Colon (tissue), 2 donors: Measurements from ENCODE around the gene LRSAM1.

ENCODE experiments used
- FAIRE-seq: peaks from 2 replicates; lab custom pipeline; 2012; peaks lifted over from hg19 to GRCh38; lab: Jason Lieb, UNC
- donor health status: control.
- donor health status: control.

LRSAM1 gene

GRCh38 chr9:127535834-127536233 is 84.5 kb downstream of the LRSAM1 start:
- FAIRE-seq, result no peak

DNA sequence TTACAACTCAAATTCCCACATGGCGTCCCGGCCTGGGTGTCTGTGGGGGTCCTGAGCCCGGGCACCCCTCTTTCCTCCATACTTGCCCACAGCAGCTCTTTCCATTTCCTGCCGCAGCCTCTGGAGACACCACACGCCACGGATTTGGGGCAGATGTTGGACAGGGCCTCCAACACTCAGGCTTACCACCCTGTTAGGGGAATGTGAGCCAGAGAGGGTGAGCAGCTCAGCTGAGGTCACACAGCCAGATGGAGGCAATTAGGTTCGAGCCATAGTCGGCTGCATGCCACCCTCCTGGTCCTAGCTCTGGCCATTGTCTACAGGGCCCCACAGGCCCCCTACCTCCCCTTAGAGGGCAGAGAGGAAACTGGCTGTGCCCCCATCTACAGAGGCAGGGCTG is 85.2 kb downstream of the LRSAM1 start:
- FAIRE-seq, result no peak

DNA sequence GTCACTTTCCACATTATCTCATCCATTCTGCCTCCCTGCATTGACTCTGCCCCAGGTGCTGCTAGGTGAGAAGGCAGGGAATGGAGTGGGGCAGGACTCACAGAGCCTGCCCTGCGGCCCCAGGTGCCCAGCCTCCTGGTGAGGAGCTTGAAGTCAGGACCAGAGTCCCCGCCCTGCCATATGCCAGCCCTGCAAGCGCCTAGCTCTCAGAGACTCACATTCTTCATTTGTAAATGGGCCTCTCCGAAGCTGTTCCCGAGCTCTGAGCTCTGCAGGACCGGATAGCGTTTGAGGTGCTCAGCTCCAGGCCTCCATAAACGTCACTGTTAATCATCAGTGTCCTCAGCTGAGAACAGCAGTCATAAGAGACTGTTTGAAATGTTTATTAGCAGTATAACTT is 85.7 kb downstream of the LRSAM1 start:
- no peak for FAIRE-seq

DNA sequence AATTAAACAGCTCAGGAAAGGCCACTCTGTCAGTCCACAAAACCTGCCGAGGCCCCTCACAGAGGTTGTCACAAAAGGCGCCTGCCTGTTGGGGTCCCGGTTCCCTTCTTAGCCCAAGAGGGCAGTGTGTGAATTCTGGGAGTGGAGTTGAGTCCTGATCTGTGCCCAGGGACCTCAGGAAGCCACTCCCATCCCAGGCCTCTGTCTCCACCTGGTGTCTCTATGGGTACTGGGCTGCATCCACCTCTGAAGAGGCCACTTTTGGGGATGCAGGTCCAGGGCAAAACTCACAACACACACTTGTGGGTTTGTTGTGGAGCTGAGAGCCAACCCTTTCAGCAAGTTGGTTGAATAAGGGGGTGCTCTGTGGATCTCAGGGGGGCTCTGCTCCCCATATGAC is 86.5 kb downstream of the LRSAM1 start:
- no peak for FAIRE-seq

DNA sequence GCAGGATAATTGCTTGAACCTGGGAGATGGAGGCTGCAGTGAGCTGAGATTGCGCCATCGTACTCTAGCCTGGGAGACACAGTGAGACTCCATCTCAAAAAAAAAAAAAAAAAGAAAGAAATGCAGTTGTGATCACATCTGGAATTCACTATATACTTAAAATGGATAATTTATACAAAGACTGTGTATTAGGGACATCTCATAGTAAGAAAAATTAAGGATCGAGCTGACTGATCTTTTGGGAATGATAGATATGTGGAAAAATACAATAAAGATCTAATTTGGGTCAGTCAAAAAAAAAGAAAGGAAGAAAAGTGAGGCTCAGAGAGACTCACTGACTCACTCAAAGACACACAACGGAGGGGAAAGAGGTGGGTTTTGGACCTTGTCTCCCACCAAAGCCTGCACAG is 87.5 kb downstream of the LRSAM1 start:
- no peak for FAIRE-seq

GRCh38 chr9:127539259-127539981 is 88.1 kb downstream of the LRSAM1 start:
- FAIRE-seq, result no peak

GRCh38 chr9:127539982-127540663 is 88.8 kb downstream of the LRSAM1 start:
- no peak for FAIRE-seq

GRCh38 chr9:127540664-127541041 is 89.3 kb downstream of the LRSAM1 start:
- no peak for FAIRE-seq

GRCh38 chr9:127541176-127541575 is 89.9 kb downstream of the LRSAM1 start:
- no peak for FAIRE-seq

DNA sequence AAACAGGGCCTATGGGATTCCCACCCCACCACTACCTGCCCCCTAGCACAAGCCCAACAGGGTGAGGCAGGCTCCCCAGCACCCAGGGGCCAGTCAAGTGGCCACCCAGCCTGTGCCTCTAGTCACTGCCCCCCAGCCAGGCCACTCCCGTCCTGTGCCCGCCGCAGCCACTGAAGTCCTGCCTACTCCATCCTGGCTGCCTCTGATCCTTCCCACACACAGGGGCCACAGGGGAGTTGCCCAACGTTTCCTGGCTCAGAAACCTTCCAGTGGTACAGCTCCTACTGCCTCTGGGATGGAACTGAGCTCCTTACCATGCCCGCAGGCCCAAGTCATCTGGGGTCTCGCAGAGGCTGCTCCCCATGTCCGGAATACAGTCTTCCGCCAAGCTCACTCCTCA is 90.6 kb downstream of the LRSAM1 start:
- no peak for FAIRE-seq

- no peak for FAIRE-seq
Measured at GRCh38 chr9:127543221-127543620, 91.9 kb downstream of the LRSAM1 start.

- no peak for FAIRE-seq
Measured at GRCh38 chr9:127543973-127544533, 92.7 kb downstream of the LRSAM1 start.

GRCh38 chr9:127545196-127546124 is 94.2 kb downstream of the LRSAM1 start:
- no peak for FAIRE-seq

DNA sequence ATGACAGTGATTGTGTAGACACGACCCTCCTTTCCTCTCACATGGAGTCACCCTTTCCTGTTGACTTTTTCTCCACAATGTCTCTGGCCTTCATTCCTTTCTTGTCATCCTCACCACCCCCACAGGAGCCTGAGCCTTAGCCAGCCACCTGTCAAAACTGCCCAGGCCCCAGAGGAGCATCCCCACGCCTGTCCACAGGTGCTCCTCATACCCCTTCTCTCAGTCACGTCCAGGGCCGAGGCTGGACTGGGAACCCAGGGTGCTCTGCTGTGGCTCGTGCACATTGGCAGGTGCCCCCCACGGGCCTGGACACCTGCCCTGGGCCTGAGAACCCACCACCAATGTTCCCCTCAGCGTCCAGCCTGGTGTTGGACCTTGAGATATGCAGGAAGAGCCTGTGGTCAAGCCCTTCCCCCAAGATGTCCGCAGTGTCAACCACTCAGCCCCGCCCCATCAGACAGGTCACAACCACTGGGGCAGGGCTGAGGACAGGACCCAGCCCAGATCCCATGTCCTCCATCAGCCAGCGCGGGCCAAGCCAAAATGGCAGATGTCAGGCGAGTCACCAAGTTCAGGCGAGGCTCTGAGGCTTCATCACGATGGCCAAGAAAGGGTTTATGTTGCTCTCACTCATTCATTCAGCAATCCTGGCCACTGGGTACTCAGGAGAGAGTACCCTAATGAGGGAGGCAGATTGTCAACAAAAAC is 95.0 kb downstream of the LRSAM1 start:
- FAIRE-seq, result no peak

DNA sequence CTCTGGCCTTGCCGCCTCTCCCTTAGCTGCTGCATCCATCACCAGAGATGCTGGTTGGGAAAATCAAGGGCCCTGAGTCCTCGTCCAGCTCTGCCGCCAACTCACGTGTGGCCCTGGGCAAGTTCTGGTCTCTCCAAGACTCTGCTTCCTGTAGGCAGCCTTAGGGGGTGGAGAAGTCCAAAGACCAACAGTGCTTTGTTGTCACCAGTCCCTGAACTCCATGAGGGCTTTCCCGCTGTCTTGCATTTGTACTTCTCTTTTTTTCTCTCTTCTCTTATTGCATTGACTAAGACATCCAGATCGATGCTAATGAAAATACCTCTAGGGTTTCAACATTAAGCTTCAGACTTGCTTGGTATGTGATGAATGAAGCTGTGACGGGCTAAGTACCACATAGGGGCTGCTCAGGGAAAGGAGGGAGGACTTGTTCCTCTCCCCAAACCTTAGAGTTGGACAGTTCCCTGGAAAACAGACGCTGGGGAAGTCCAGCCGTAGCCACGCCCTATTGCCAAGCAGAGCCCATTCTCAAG is 97.1 kb downstream of the LRSAM1 start:
- FAIRE-seq, result no peak

GRCh38 chr9:127549218-127549617 is 97.9 kb downstream of the LRSAM1 start:
- FAIRE-seq, result no peak

GRCh38 chr9:127549751-127550150 is 98.4 kb downstream of the LRSAM1 start:
- FAIRE-seq, result no peak

- FAIRE-seq, result no peak
Measured at GRCh38 chr9:127550282-127550681, 99.0 kb downstream of the LRSAM1 start.

DNA sequence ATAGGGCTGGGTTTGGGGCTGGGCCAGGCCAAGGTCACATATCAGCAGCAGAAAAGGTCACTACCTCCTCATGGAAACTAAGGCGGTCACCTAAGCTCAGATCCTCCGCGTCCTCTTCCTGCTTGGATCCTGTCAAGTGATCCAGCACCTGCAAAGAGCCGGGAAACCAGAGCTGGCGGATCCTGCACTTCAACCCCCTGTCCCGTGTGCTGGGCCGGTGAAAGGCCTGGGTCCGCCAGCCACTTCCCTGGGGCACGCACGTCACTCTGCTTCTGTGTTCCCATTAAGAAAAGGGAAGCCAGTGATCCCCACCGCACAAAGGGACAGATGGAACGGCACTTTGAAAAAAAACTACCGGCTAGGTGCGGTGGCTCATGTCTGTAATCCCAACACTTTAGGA is 99.4 kb downstream of the LRSAM1 start:
- FAIRE-seq, result no peak
